Panc1 (cell line): Measurements from ENCODE around the gene KCNH6. TPM values are rescaled to one million over a fixed set of nuclear protein-coding genes. Genes with fewer than 3 reads are reported as not detected.

Experiments
- ATAC-seq: fragments of 200-7000 bp; cut with Tn5 transposase; 2 replicates; pipeline ENCODE4 v1.9.1; 2020; ENCODE audit warnings: mild to moderate bottlenecking, moderate library complexity
- BruUV-seq: library from RNA; stranded (reverse); fragments of 400-500 nt; replicated peaks from 2 replicates; lab custom pipeline; 2021; lab: Mats Ljungman, UMichigan
- CTCF ChIA-PET: fragments of 300-600 bp; sonication (Branson Sonifier 250); formaldehyde crosslinking; loops from one replicate; lab custom pipeline; 2022; ENCODE audit warnings: antibody characterized with exemption; lab: Charles Lee
- POLR2A ChIA-PET: fragments of 300-600 bp; sonication (Branson Sonifier 250); formaldehyde crosslinking; loops from one replicate; lab custom pipeline; 2022; ENCODE audit warnings: antibody characterized with exemption; lab: Charles Lee
- DNase-seq: peaks from one replicate; pipeline ENCODE4 v3.0.0-alpha.2; 2010; ENCODE audit warnings: low read depth, low spot score
- H3K27ac ChIP-seq: 2 replicates; pipeline ENCODE4 v1.5.1; 2011; ENCODE audit warnings: mild to moderate bottlenecking, low read length, inconsistent platforms
- H3K27me3 ChIP-seq: fragments of 200-500 bp; sonication (Bioruptor generic); 2 replicates; pipeline ENCODE4 v1.6.0; 2014; ENCODE audit warnings: low read length, inconsistent platforms; ENCODE audit not compliant: control insufficient read depth, insufficient read depth
- H3K36me3 ChIP-seq: fragments of 200-500 bp; sonication (Bioruptor generic); 2 replicates; pipeline ENCODE4 v1.5.1; 2014; ENCODE audit warnings: inconsistent platforms, mild to moderate bottlenecking, low read length, moderate library complexity; ENCODE audit not compliant: control insufficient read depth, insufficient read depth
- H3K4me1 ChIP-seq: 2 replicates; pipeline ENCODE4 v1.5.1; 2011; ENCODE audit warnings: inconsistent platforms, mild to moderate bottlenecking, low read length, moderate library complexity; ENCODE audit not compliant: control insufficient read depth, insufficient read depth
- H3K4me3 ChIP-seq, 2 experiments: 2 replicates each; pipeline ENCODE4 v1.5.1; 2011 to 2012; ENCODE audit warnings: low read depth in 2 of 2, low read length in 2 of 2, mild to moderate bottlenecking in 2 of 2, inconsistent platforms in 1 of 2, moderate library complexity in 1 of 2
- H3K9me3 ChIP-seq: fragments of 200-500 bp; sonication (Bioruptor generic); 2 replicates; pipeline ENCODE4 v1.5.1; 2014; ENCODE audit warnings: low read depth, mild to moderate bottlenecking, inconsistent platforms, low read length, moderate library complexity; ENCODE audit not compliant: control insufficient read depth, insufficient read depth
- POLR2AphosphoS5 ChIP-seq: IDR thresholded peaks from 2 replicates; pipeline ENCODE4 v1.6.1; 2012; ENCODE audit warnings: mild to moderate bottlenecking, low read depth, low read length, moderate library complexity
- SIN3A ChIP-seq: IDR thresholded peaks from 2 replicates; pipeline ENCODE4 v1.6.1; 2012; ENCODE audit warnings: low read depth, mild to moderate bottlenecking, low read length, moderate library complexity, borderline replicate concordance; ENCODE audit not compliant: insufficient read depth
- TCF7L2 ChIP-seq: IDR thresholded peaks from 2 replicates; pipeline ENCODE4 v1.6.1; 2011; ENCODE audit warnings: mild to moderate bottlenecking, low read depth, low read length, inconsistent platforms
- in situ Hi-C: cut with HindIII; loops from 2 replicates; pipeline ENCODE4 v1.10.0; 2016; ENCODE audit warnings: low sequenced_read_pairs, low pct_unique_long_range_greater_than_20kb
- intact Hi-C: fragments of 100-400 bp; cut with micrococcal nuclease; formaldehyde crosslinking; loops from one replicate; pipeline ENCODE4 v1.10.0; 2022; ENCODE audit not compliant: unreplicated experiment
- total RNA-seq: library from RNA; stranded (reverse); gene quantifications from one replicate; pipeline ENCODE4 v1.2.1, GENCODE V29; 2021; ENCODE audit not compliant: unreplicated experiment
- TF ChIP-seq, protein P1 (sequence below), 2 experiments: IDR thresholded peaks; 2 replicates each; pipeline ENCODE4 v1.6.1; 2011 to 2012; ENCODE audit warnings: low read depth in 2 of 2, control low read depth in 1 of 2, low read length in 1 of 2, mild to moderate bottlenecking in 1 of 2, moderate library complexity in 1 of 2; ENCODE audit not compliant: insufficient read depth in 1 of 2
- TF ChIP-seq, protein P2 (sequence below): fragments of 450-650 bp; IDR thresholded peaks from 2 replicates; pipeline ENCODE4 v1.5.1; 2017; ENCODE audit warnings: mild to moderate bottlenecking

The KCNH6 gene
- total RNA-seq, 1 experiment from 2014 or later, result not detected

DNA sequence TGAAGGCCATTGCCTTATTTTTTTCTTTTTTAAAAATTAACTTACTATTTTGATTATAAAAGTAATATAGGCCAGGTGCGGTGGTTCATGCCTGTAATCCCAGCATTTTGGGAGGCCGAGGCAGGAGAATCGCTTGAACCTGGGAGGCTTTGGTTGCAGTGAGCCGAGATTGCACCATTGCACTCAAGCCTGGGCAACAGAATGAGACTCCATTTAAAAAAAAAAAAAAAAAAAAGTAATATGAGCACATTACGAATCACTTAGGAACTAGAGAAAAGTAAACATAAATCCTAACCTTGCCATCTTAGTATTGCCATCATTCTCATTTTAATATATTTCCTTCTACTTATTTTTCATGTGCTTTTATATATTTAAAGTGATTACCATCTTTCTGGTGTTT, 64.6 kb downstream of the KCNH6 start:
- no peak for ATAC-seq
- H3K36me3 ChIP-seq, result peaks cover 5% of the 10 kb centered on the region; the same call in 1 of the 2 replicates
- H3K9me3 ChIP-seq, result no peaks in the 10 kb centered on the region
- intact Hi-C loops, result no loop called here
- no peaks in the 10 kb centered on the region for H3K4me1 ChIP-seq
- in situ Hi-C loops, result no loop called here
- H3K27ac ChIP-seq, result no peak overlapping the region
- no peak overlapping the region for H3K4me3 ChIP-seq
- TF ChIP-seq, protein P1, sequence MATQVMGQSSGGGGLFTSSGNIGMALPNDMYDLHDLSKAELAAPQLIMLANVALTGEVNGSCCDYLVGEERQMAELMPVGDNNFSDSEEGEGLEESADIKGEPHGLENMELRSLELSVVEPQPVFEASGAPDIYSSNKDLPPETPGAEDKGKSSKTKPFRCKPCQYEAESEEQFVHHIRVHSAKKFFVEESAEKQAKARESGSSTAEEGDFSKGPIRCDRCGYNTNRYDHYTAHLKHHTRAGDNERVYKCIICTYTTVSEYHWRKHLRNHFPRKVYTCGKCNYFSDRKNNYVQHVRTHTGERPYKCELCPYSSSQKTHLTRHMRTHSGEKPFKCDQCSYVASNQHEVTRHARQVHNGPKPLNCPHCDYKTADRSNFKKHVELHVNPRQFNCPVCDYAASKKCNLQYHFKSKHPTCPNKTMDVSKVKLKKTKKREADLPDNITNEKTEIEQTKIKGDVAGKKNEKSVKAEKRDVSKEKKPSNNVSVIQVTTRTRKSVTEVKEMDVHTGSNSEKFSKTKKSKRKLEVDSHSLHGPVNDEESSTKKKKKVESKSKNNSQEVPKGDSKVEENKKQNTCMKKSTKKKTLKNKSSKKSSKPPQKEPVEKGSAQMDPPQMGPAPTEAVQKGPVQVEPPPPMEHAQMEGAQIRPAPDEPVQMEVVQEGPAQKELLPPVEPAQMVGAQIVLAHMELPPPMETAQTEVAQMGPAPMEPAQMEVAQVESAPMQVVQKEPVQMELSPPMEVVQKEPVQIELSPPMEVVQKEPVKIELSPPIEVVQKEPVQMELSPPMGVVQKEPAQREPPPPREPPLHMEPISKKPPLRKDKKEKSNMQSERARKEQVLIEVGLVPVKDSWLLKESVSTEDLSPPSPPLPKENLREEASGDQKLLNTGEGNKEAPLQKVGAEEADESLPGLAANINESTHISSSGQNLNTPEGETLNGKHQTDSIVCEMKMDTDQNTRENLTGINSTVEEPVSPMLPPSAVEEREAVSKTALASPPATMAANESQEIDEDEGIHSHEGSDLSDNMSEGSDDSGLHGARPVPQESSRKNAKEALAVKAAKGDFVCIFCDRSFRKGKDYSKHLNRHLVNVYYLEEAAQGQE (IDR thresholded peaks at IDR 0.05; ENCODE audit: insufficient read depth in 1 of 2, low read depth in 2 of 2, low read length in 1 of 2), result no peak
- TF ChIP-seq, protein P2, sequence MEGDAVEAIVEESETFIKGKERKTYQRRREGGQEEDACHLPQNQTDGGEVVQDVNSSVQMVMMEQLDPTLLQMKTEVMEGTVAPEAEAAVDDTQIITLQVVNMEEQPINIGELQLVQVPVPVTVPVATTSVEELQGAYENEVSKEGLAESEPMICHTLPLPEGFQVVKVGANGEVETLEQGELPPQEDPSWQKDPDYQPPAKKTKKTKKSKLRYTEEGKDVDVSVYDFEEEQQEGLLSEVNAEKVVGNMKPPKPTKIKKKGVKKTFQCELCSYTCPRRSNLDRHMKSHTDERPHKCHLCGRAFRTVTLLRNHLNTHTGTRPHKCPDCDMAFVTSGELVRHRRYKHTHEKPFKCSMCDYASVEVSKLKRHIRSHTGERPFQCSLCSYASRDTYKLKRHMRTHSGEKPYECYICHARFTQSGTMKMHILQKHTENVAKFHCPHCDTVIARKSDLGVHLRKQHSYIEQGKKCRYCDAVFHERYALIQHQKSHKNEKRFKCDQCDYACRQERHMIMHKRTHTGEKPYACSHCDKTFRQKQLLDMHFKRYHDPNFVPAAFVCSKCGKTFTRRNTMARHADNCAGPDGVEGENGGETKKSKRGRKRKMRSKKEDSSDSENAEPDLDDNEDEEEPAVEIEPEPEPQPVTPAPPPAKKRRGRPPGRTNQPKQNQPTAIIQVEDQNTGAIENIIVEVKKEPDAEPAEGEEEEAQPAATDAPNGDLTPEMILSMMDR, result no peak
- no peak for TF ChIP-seq POLR2AphosphoS5
- no peak for TF ChIP-seq TCF7L2
- no peak for TF ChIP-seq SIN3A
- H3K27me3 ChIP-seq, result no peaks in the 10 kb centered on the region
- CTCF ChIA-PET, result no interaction called here
- no peak for DNase-seq
- POLR2A ChIA-PET, result no interaction called here
- BruUV-seq, result no TSS peak

DNA sequence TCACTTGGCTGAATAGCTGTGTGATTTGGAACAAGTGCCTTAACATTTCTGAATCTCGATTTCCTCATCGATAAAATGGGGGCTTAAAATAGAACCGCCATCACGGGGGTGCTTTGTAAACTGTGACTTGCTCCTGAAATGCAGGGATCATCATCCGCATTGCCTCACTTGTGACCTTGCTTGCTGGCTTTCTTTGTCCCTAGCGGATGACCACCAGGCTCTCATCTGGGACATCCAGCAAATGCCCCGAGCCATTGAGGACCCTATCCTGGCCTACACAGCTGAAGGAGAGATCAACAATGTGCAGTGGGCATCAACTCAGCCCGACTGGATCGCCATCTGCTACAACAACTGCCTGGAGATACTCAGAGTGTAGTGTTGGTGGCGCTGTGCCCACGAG, 65.6 kb downstream of the KCNH6 start:
- TF ChIP-seq SIN3A (no peak), TCF7L2 (no peak), POLR2AphosphoS5 (no peak)
- TF ChIP-seq, protein P2, result no peak
- TF ChIP-seq, protein P1 (IDR thresholded peaks at IDR 0.05; ENCODE audit: insufficient read depth in 1 of 2, low read depth in 2 of 2, low read length in 1 of 2), result no peak
- in situ Hi-C loops (no loop called here), intact Hi-C loops (no loop called here)
- Histone ChIP-seq H3K27me3 (no peaks in the 10 kb centered on the region), H3K4me1 (no peaks in the 10 kb centered on the region), H3K27ac (no peak overlapping the region), H3K9me3 (no peaks in the 10 kb centered on the region), H3K4me3 (no peak overlapping the region), H3K36me3 (peaks cover 5% of the 10 kb centered on the region; the same call in 1 of the 2 replicates)
- ChIA-PET CTCF (no interaction called here), POLR2A (no interaction called here)
- BruUV-seq, result no TSS peak
- no peak for ATAC-seq
- no peak for DNase-seq
